ENCODE results near the gene ENTPD8. TPM values are rescaled to one million over a fixed set of nuclear protein-coding genes. Genes with fewer than 3 reads are reported as not detected.
"Not testable (repeated sequence)": the region's sequence is repeated elsewhere in the genome, so short reads cannot be mapped to it uniquely, and the experiment has no call there.

The ENTPD8 gene
- total and polyA plus RNA-seq, 10 of the 15 experiments (the other 5 are each of a cell fraction or from before 2014, with no cell fraction given), result not detected

DNA sequence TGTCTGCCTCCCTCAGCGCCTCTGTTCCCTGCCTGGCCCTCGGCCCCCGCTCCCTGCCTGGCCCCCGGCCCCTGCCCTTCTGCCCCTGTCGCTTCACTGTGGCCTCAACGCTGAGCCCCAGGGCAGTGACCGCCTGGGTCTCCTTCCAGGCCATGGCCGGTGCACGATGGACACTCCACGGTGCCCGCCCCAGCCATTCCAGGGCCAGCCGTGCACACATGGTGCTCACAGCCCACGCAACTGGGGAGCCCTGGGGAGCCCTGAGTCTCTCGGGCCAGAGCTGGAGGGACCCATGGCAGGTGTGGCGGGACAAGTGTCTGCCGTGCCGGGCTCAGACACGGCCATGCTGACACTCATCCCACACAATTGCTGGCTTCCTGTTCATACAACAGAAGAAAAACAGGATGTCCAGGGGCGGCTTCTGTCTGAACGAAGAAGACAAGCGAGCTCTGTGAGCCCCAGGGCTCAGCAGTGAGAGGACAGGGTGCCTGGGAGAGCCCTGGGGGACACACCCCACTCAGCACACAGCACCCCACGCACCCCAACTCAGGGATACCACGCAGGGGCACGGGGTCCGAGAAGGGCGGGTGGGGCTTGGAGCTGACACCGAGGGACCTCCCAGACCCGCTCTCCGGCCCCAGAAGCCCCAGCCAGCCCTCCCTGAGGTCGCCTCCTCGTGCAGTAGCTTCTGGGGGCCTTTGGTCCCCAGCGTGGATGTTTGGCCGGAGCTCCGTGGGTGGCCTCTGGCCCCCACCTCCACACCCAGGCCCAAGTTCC, 53.9 kb downstream of the ENTPD8 start:
- in situ Hi-C loops (cut with MboI) (no loop called here), intact Hi-C loops (cut with micrococcal nuclease; ENCODE audit: unreplicated experiment) (no loop called here)
- ChIA-PET POLR2A (no interaction called here), CTCF (no interaction called here), RAD21 (ENCODE audit: unreplicated experiment) (no interaction called here), SMC1A (ENCODE audit: uncharacterized antibody, unreplicated experiment) (no interaction called here)
- Histone ChIP-seq H3K36me3 (ENCODE audit: control insufficient read depth in 2 of 2, insufficient read depth in 2 of 2, low read length in 1 of 2) (no peaks in the 10 kb centered on the region), H3K4me2 (ENCODE audit: control insufficient read depth, insufficient read depth) (no peak overlapping the region), H4K20me1 (ENCODE audit: control insufficient read depth, insufficient read depth) (no peaks in the 10 kb centered on the region), H3K4me3 (no peak overlapping the region), H3K4me1 (ENCODE audit: control insufficient read depth, insufficient read depth, low read length) (no peaks in the 10 kb centered on the region), H3K9me3 (replicated peaks; ENCODE audit: control insufficient read depth, insufficient read depth, low read length) (no peaks in the 10 kb centered on the region), H3K9ac (ENCODE audit: control insufficient read depth, insufficient read depth, low read length) (no peak overlapping the region), H3K27ac (ENCODE audit: control insufficient read depth, insufficient read depth) (no peak overlapping the region), H2AFZ (ENCODE audit: control insufficient read depth, low read depth, low read length) (no peak overlapping the region), H3K79me2 (ENCODE audit: control insufficient read depth, insufficient read depth, low read length) (no peaks in the 10 kb centered on the region), H3K27me3 (replicated peaks in 1 of 2; ENCODE audit: control insufficient read depth in 2 of 2, insufficient read depth in 2 of 2, low read length in 1 of 2) (no peaks in the 10 kb centered on the region)
- DNase-seq (ENCODE audit: low read depth, low spot score) (no peak), ATAC-seq (no peak), FAIRE-seq (no peak)
- no TSS peak for BruUV-seq (replicated peaks)
- no peak for TF ChIP-seq SUPT20H (IDR thresholded peaks at IDR 0.05; ENCODE audit: borderline replicate concordance, control insufficient read depth, low read depth, low read length)
- TF ChIP-seq POLR2A (IDR thresholded peaks at IDR 0.05; ENCODE audit: low read depth, low read length), result no peak
- no peak for TF ChIP-seq RBBP5 (conservative IDR thresholded peaks at IDR 0.05)
- TF ChIP-seq GABPA (IDR thresholded peaks at IDR 0.05; ENCODE audit: low read depth), result no peak
- no peak for TF ChIP-seq RELA (IDR thresholded peaks at IDR 0.05; ENCODE audit: borderline replicate concordance, partially characterized antibody)
- no peak for TF ChIP-seq ZNF687 (IDR thresholded peaks at IDR 0.05)
- WGBS (ENCODE audit: insufficient coverage, insufficient replicate concordance, low lambda C conversion rate, missing lambda C conversion rate), result 55% methylated on average over 29 of the region's 34 CpGs

DNA sequence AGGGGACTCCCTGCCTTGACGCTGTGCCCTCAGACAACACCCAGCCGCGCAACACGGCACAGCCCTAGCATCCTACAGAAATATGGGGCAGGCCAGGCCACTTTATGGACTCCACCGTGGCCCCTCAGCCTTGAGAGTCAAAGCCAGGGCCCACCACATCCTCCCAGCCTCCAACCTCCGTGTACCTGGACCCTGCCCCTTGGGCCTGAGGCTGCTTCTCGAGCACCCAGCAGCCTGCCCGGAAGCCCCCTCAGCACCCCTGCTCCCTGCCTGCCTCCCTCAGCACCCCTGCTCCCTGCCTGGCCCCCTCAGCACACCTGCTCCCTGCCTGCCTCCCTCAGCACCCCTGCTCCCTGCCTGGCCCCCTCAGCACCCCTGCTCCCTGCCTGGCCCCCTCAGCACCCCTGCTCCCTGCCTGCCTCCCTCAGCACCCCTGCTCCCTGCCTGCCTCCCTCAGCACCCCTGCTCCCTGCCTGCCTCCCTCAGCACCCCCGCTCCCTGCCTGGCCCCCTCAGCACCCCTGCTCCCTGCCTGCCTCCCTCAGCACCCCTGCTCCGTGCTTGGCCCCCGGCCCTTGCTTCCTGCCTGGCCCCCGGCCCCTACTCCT, 54.5 kb downstream of the ENTPD8 start:
- FAIRE-seq; H3K4me1 ChIP-seq (ENCODE audit: control insufficient read depth, insufficient read depth, low read length); H3K27ac ChIP-seq (ENCODE audit: control insufficient read depth, insufficient read depth); BruUV-seq (replicated peaks); H4K20me1 ChIP-seq (ENCODE audit: control insufficient read depth, insufficient read depth); H3K36me3 ChIP-seq (ENCODE audit: control insufficient read depth in 2 of 2, insufficient read depth in 2 of 2, low read length in 1 of 2); RAD21 ChIA-PET (ENCODE audit: unreplicated experiment); CTCF ChIA-PET; ATAC-seq; H3K4me2 ChIP-seq (ENCODE audit: control insufficient read depth, insufficient read depth); intact Hi-C loops (cut with micrococcal nuclease; ENCODE audit: unreplicated experiment); H3K27me3 ChIP-seq (replicated peaks in 1 of 2; ENCODE audit: control insufficient read depth in 2 of 2, insufficient read depth in 2 of 2, low read length in 1 of 2); H3K9ac ChIP-seq (ENCODE audit: control insufficient read depth, insufficient read depth, low read length); DNase-seq (ENCODE audit: low read depth, low spot score); H2AFZ ChIP-seq (ENCODE audit: control insufficient read depth, low read depth, low read length); POLR2A ChIA-PET; in situ Hi-C loops (cut with MboI); H3K4me3 ChIP-seq; SMC1A ChIA-PET (ENCODE audit: uncharacterized antibody, unreplicated experiment); H3K79me2 ChIP-seq (ENCODE audit: control insufficient read depth, insufficient read depth, low read length); H3K9me3 ChIP-seq (replicated peaks; ENCODE audit: control insufficient read depth, insufficient read depth, low read length): not testable (repeated sequence)
- 55% methylated on average over 12 of the region's 12 CpGs for WGBS (ENCODE audit: insufficient coverage, insufficient replicate concordance, low lambda C conversion rate, missing lambda C conversion rate)
